Ectodermal cell (in vitro differentiated cells): Measurements from ENCODE around the gene TAS2R14. TPM values are rescaled to one million over a fixed set of nuclear protein-coding genes. Genes with fewer than 3 reads are reported as not detected.

Experiments used
- H3K27ac ChIP-seq: 2 replicates; pipeline ENCODE4 v1.7.0; 2013; ENCODE audit warnings: mild to moderate bottlenecking, low read depth, low read length; ENCODE audit not compliant: insufficient read depth, poor library complexity, severe bottlenecking
- H3K27me3 ChIP-seq: 2 replicates; pipeline ENCODE4 v1.7.0; 2013; ENCODE audit warnings: mild to moderate bottlenecking, low read length; ENCODE audit not compliant: insufficient read depth, control insufficient read depth, poor library complexity, severe bottlenecking
- H3K36me3 ChIP-seq: one replicate; pipeline ENCODE4 v1.7.0; 2013; ENCODE audit warnings: low read length; ENCODE audit not compliant: control insufficient read depth, insufficient read depth
- H3K4me1 ChIP-seq: one replicate; pipeline ENCODE4 v1.7.0; 2013; ENCODE audit warnings: low read length; ENCODE audit not compliant: control insufficient read depth, insufficient read depth
- H3K4me3 ChIP-seq: 2 replicates; pipeline ENCODE4 v1.7.0; 2013; ENCODE audit warnings: low read depth, low read length, control low read depth; ENCODE audit not compliant: insufficient read depth
- H3K9me3 ChIP-seq: 2 replicates; pipeline ENCODE4 v1.7.0; 2013; ENCODE audit warnings: mild to moderate bottlenecking, low read length, moderate library complexity; ENCODE audit not compliant: control insufficient read depth
- WGBS, 2 experiments: methylation state at CpG; one replicate each; pipeline ENCODE4 v1.1.7; 2013; ENCODE audit warnings: missing lambda C conversion rate in 2 of 2; 5-methylcytosine and 5-hydroxymethylcytosine counted together
- polyA plus RNA-seq, 4 experiments: library from polyadenylated mRNA; stranded (reverse); fragments of 50-300 nt; gene quantifications; one replicate each; pipeline ENCODE4 v1.2.3, GENCODE V29; 2013

TAS2R14 gene
- polyA plus RNA-seq (2013, experiment 1 of 4) = 0.74 TPM
- polyA plus RNA-seq (2013, experiment 2 of 4) = 1.9 TPM
- 0.96 TPM for polyA plus RNA-seq (2013, experiment 3 of 4)
- 0.73 TPM for polyA plus RNA-seq (2013, experiment 4 of 4)

GRCh38 chr12:10939163-10939562 is at the start of gene TAS2R14:
TAS2R14 (minus strand) TSS chr12:10939263; CDS start chr12:10939207, 56 bp downstream.
- H3K36me3 ChIP-seq = no peaks in the 10 kb centered on the region
- H3K4me1 ChIP-seq = no peaks in the 10 kb centered on the region
- peak within 1 kb of the TSS; percentile 26 for H3K27ac ChIP-seq
- H3K4me3 ChIP-seq = no peak within 1 kb of the TSS
- H3K27me3 ChIP-seq = no peaks in the 10 kb centered on the region
- no peaks in the 10 kb centered on the region for H3K9me3 ChIP-seq
- 84 to 90% methylated on average over 1 of the region's 1 CpG for WGBS, 2 experiments

- no peaks in the 10 kb centered on the region for H3K27me3 ChIP-seq
- 0% methylated on average over 1 of the region's 2 CpGs; no CpG with 5 or more reads in 1 of the 2 experiments for WGBS, 2 experiments
- no peak within 1 kb of the TSS for H3K27ac ChIP-seq
- H3K36me3 ChIP-seq = no peaks in the 10 kb centered on the region
- H3K4me3 ChIP-seq = no peak within 1 kb of the TSS
- H3K9me3 ChIP-seq = no peaks in the 10 kb centered on the region
- H3K4me1 ChIP-seq = no peaks in the 10 kb centered on the region
Measured at GRCh38 chr12:10986812-10987211, 47.7 kb upstream of the TAS2R14 start, which contains the start of gene TAS2R50. TAS2R50 (minus strand) TSS chr12:10986912; CDS start chr12:10986860, 52 bp downstream.

- WGBS, 2 experiments = 93 to 100% methylated on average over 4 to 5 of the region's 5 CpGs
- H3K27ac ChIP-seq = no peak overlapping the region
- H3K27me3 ChIP-seq = no peaks in the 10 kb centered on the region
- H3K4me3 ChIP-seq = no peak overlapping the region
- H3K9me3 ChIP-seq = no peaks in the 10 kb centered on the region
- no peaks in the 10 kb centered on the region for H3K4me1 ChIP-seq
- H3K36me3 ChIP-seq = no peaks in the 10 kb centered on the region
Measured at GRCh38 chr12:10982244-10982643, 43.2 kb upstream of the TAS2R14 start.

GRCh38 chr12:10974965-10975364 is 35.9 kb upstream of the TAS2R14 start:
- no peak overlapping the region for H3K27ac ChIP-seq
- no peak overlapping the region for H3K4me3 ChIP-seq
- H3K4me1 ChIP-seq = peaks cover 5% of the 10 kb centered on the region
- 59 to 83% methylated on average over 2 to 3 of the region's 3 CpGs for WGBS, 2 experiments
- H3K36me3 ChIP-seq = no peaks in the 10 kb centered on the region
- no peaks in the 10 kb centered on the region for H3K9me3 ChIP-seq
- H3K27me3 ChIP-seq = no peaks in the 10 kb centered on the region

GRCh38 chr12:10968765-10969456 is 29.8 kb upstream of the TAS2R14 start:
- Histone ChIP-seq H3K4me1 (no peaks in the 10 kb centered on the region), H3K27ac (no peak overlapping the region), H3K4me3 (no peak overlapping the region), H3K27me3 (no peaks in the 10 kb centered on the region), H3K36me3 (no peaks in the 10 kb centered on the region), H3K9me3 (no peaks in the 10 kb centered on the region)
- 93% methylated on average over 15 of the region's 15 CpGs for WGBS, 2 experiments

- Histone ChIP-seq H3K4me1 (no peaks in the 10 kb centered on the region), H3K27ac (no peak overlapping the region), H3K9me3 (no peaks in the 10 kb centered on the region), H3K27me3 (no peaks in the 10 kb centered on the region), H3K36me3 (no peaks in the 10 kb centered on the region), H3K4me3 (no peak overlapping the region)
- 87 to 98% methylated on average over 2 of the region's 2 CpGs for WGBS, 2 experiments
Measured at GRCh38 chr12:10967409-10967808, 28.3 kb upstream of the TAS2R14 start.

GRCh38 chr12:10966314-10966713 is 27.3 kb upstream of the TAS2R14 start:
- no peak overlapping the region for H3K4me3 ChIP-seq
- H3K9me3 ChIP-seq = no peaks in the 10 kb centered on the region
- no peaks in the 10 kb centered on the region for H3K4me1 ChIP-seq
- H3K27me3 ChIP-seq = no peaks in the 10 kb centered on the region
- no peak overlapping the region for H3K27ac ChIP-seq
- no peaks in the 10 kb centered on the region for H3K36me3 ChIP-seq

- Histone ChIP-seq H3K4me1 (no peaks in the 10 kb centered on the region), H3K27me3 (no peaks in the 10 kb centered on the region), H3K4me3 (no peak overlapping the region), H3K36me3 (no peaks in the 10 kb centered on the region), H3K9me3 (no peaks in the 10 kb centered on the region), H3K27ac (no peak overlapping the region)
- 100% methylated on average over 1 of the region's 1 CpG; no CpG with 5 or more reads in 1 of the 2 experiments for WGBS, 2 experiments
Measured at GRCh38 chr12:10965476-10965875, 26.4 kb upstream of the TAS2R14 start.

GRCh38 chr12:10960211-10960610 is 21.1 kb upstream of the TAS2R14 start:
- no peaks in the 10 kb centered on the region for H3K36me3 ChIP-seq
- WGBS, 2 experiments = 84 to 86% methylated on average over 4 of the region's 4 CpGs

GRCh38 chr12:10959804-10960203 is 20.7 kb upstream of the TAS2R14 start:
- Histone ChIP-seq H3K9me3 (no peaks in the 10 kb centered on the region), H3K27me3 (no peaks in the 10 kb centered on the region), H3K4me3 (no peak overlapping the region), H3K4me1 (no peaks in the 10 kb centered on the region), H3K36me3 (no peaks in the 10 kb centered on the region), H3K27ac (no peak overlapping the region)
- 94 to 97% methylated on average over 2 of the region's 2 CpGs for WGBS, 2 experiments

More at GRCh38 chr12:10960211-10960610, 21.1 kb upstream of the TAS2R14 start:
- Histone ChIP-seq H3K27ac (no peak overlapping the region), H3K4me1 (no peaks in the 10 kb centered on the region), H3K9me3 (no peaks in the 10 kb centered on the region), H3K4me3 (no peak overlapping the region), H3K27me3 (no peaks in the 10 kb centered on the region)
